A172 (cell line): ENCODE results near the gene SMARCC2. TPM values are rescaled to one million over a fixed set of nuclear protein-coding genes. Genes with fewer than 3 reads are reported as not detected.
"Not testable (repeated sequence)": the region's sequence is repeated elsewhere in the genome, so short reads cannot be mapped to it uniquely, and the experiment has no call there.

Source experiments
- DNase-seq: peaks from one replicate; pipeline ENCODE4 v3.0.0-alpha.2; 2015; ENCODE audit warnings: low spot score
- total RNA-seq: library from RNA; depleted of rRNA; stranded (reverse); fragments of >200 nt; shearing (Covaris generic); gene quantifications from 2 replicates; pipeline ENCODE4 v1.2.3, GENCODE V29; 2014

The SMARCC2 gene
- total RNA-seq, 1 experiment from 2014 or later = 27.9 TPM

DNA sequence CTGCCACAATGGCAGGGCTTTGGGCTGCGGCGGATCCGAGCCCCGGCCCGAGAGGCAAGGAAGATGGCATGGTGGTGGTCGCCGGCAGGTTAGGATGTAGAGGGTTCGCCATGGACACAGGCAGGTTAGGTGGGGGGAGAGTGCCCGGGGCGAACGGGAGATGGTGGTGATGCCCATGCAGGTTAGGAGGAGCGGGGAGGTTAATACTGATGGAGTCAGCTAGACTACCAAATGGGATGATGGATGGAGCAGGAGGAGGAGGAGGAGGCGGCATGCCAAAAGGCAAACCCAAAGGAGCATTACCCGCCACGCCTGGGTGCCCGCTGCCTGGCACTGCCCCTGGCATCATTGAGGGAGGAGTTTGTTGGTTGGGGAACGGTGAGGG lies 24.9 kb downstream of the SMARCC2 start:
- DNase-seq = no peak

DNA sequence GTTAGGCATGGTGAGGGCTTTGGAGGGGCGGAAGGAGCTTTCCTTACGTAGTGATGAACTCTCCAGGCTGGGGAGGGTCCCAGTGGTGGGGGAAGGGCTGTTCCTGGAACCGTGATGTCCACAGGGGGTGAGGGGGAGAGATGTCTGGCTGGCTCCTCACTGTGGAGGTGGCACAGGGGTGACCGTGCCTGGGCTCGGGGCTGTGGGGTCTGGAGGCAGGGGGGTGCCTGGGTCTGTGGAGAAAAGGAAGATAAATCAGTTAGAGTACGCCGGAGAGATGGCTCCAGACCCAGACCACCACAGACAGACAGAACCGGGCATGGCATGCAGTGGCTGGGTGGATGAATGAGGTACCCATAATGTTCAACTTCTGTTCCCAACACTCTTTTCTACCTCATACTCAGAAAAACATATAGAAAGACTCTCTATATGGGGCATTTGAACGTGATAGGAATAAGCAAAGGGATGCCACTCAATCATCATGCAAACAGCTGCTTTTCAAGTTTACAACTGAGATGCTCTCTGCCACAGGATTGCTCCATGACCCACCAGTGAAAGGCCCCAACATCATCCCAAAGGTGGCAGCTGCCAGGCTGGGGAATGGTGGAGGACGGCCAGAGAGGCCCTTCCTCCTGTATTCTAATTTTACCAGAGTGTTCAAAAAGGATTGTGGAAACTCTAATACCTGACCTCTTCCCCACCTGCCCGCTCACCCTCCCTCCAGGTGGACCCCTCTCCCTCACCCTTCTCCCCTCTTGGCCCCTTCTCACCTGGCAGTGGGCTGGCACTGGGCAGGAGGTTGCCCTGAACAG lies 25.5 kb downstream of the SMARCC2 start:
- DNase-seq = no peak

DNA sequence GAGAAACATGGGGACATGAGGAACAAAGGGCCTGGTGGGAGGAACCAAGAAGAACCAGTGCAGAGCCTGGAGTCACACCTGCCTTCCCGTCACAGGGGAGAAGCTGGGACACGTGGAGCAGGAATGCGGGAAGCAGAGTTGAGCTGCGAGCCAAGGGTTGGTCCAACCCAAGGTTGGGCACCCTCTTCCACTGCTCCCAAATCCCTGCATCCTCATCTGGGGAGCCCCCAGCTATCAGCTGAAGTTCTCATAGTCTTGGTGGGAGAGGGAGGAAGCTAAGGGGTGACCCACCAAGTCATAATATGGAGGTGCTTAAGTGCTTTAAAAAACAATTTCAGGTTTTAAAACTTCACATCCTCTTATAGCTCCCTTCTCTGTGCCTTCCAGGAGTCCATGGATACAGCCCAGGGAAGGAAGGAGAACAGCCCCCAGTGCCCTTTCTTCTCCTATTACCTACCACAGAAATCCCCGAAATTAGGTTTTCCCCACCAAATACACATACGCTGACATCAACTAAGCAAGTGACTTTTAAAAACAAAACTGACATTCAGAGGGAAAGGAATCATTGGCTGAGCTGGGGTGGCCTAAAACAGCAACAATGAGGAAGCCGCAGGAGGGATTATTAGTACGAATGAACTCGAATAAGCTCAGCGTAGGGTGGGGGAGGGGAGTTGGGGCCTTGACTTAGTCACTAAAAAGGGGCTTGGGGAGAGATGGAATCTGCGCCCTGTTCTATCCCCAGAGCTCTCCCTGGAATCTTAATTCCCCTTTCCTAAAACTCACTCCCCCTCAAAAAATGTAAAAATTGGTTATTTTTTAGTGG lies 26.6 kb downstream of the SMARCC2 start:
- DNase-seq = no peak

DNA sequence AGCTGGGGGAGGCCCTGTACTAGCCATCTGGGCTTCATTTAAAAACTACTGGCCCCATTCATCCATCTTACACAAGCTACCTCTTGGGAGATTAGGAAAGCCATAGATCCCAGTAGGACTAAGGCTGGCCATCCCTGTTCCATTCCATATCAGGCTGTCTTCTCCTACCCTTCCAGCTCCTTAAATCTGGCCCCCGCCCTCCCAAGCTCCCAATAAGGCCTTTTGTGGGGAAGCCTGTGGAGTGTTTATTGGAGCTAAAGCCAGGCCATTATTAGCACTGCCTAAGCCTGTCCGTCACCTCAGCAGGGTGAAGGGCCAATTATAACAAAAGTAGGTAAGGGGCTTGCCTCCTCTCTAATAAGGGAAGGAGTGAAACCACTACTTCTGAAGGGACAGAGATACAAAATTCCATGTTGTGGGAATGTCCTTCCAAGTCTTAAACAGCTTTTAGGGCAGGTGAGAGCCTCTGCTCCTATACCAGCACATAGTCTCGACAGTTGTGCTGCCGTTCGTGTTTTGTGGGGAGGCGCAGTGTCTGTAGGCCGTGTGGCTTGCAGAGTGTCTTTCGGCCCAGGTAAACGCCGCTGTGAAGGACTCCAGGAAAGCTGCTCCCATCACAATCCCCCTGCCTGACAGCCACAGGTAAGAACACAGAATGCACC lies 27.5 kb downstream of the SMARCC2 start:
- DNase-seq = no peak

DNA sequence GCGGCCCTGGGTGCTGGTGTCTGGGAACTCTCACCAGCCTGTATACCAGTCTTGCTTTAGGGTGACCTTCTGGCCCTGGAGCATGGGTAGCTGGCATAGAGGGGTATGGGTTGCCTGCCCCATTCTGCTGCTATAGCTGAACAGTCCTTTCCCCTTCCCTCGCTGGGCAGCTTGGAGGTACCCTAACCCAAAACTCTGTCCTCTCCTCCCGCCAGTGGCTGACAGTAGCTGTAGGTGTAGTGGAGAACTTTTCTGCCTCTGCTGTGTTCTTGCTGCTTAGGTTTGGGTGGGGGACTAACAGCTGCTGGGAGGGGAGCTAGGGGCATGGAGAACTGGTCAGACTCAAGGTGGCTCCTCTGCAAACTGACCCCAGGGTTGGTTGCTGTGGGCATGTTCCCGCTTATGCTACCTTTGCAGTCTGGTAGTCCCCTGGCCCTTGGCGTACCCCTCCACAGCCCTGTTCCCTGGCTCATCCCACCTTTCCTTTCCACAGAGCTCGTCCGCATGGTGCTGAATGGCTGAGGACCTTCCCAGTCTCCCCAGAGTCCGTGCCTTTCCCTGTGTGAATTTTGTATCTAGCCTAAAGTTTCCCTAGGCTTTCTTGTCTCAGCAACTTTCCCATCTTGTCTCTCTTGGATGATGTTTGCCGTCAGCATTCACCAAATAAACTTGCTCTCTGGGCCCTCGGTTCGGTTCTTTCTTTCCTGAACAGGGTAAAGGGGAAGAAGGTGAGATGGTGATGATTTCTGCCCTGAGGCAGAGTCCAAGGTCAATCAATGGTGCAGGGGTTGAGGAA lies 28.2 kb downstream of the SMARCC2 start:
- DNase-seq = no peak

DNA sequence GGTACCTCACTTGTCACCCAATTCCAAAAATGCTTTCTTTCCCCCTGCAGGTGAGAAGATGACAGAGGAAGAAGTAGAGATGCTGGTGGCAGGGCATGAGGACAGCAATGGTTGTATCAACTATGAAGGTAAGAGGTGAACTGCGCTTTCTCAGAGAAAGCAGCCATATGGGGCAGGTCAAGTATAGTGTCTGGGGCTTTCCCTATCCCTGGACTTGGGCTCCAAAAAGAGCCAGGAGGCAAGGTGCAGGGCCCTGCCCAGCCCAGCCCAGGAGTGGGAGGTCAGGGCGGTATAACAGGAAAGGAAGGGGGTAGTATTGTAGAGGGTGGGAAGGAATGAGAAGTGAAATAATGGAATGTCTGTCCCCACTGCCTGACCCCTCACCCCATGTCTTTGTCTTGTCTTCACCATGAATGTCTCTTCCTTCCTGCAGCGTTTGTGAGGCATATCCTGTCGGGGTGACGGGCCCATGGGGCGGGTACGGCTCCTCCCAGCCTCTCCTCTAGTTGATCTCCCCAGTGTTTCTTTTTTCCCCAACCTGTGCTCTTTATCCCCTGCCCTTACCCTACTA lies 29.0 kb downstream of the SMARCC2 start:
- peak; percentile 58 for DNase-seq

DNA sequence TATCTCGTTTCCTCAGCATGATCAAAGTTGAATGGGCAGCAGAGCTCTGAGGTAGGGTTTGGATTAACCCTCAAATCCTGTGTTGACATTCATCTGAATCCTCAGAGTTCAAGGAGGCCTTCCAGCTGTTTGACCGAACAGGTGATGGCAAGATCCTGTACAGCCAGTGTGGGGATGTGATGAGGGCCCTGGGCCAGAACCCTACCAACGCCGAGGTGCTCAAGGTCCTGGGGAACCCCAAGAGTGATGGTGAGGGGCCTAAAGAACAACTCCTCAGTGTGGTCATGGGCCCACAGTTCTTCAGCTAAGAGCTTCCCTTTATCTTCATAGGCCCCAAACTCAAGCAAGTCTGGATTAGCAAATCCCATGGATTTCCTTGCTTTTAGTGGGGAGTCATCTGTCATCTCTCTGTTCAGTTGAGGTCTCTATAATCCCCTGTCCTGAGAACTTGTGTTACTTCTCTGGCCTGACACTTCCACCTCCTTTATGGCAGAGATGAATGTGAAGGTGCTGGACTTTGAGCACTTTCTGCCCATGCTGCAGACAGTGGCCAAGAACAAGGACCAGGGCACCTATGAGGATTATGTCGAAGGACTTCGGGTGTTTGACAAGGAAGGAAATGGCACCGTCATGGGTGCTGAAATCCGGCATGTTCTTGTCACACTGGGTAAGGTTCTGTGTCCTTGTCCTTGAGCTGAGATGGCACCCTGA lies 29.6 kb downstream of the SMARCC2 start:
- no peak for DNase-seq

DNA sequence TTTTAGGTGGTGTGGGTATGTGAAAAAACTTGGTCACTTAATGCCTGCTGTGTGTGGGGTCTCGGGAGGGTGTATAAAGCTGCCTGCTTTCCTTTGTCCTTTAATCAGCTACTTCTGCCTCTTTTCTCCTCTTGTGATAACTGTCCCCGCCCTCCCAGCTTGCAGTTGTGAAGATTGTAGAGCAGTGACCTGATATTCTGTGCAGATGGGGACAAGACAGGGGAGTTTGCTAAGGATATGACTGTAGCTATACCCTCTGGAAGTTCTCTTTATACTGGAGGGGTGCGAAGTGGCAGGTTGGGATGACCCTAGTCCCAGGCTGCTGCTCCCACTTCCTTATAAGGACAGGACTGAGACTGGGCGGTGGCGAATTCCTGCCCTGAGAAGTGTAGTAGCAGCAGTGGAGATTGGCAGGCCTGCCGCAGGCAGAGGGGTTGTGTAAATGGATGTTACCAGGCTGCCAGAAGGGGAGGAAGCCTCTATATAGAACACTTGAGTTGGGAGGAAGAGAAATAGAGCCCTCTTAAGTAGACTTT lies 30.3 kb downstream of the SMARCC2 start:
- DNase-seq = peak; percentile 76

DNA sequence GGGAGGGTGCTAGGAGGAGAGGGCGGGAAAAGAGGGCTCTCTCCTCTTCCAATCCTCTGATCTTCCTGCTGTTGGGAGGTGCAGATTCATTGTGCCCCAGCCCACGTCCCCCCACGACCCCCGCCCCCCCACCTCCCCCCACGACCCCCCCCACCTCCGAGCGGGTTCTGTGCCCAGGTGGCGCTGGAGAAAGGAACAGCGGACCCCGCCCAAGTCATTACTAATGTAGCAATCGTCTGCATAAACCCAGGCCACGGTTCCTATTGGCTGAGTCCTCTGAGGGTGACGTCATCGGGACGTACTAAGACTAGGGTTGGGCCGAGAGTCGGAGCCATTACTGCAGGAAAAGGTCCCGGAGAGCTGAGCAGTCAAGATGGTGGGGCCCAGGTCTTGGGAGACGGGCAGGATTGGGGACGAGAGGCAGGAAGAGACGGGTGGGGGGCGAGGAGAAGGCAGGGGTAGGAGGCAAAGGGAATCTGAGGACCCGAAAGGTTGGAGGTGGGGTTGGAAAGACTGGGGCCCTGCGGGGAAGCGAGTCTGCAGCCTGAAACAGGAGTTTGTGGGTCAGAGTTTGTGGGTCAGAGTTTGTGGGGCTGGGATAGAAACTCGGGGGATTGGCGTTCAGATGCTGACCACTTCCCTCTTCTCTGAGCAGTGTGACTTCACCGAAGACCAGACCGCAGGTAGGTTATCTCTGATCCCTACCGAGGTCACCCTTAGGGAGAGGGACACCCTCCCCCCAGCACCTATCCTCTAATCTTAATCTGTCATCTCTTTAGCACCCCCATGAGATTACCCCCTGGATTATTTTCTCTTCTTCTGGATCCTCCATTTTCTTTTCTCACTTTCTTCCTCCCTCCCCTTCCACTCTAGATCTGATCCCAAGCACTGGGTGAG lies 31.0 kb downstream of the SMARCC2 start, which contains the start of gene MYL6:
Gene MYL6 (plus strand): TSS at position 331 of the 897 bp plus-strand sequence. CDS start 43 bp downstream, at position 374.
- DNase-seq = peak; percentile 98

DNA sequence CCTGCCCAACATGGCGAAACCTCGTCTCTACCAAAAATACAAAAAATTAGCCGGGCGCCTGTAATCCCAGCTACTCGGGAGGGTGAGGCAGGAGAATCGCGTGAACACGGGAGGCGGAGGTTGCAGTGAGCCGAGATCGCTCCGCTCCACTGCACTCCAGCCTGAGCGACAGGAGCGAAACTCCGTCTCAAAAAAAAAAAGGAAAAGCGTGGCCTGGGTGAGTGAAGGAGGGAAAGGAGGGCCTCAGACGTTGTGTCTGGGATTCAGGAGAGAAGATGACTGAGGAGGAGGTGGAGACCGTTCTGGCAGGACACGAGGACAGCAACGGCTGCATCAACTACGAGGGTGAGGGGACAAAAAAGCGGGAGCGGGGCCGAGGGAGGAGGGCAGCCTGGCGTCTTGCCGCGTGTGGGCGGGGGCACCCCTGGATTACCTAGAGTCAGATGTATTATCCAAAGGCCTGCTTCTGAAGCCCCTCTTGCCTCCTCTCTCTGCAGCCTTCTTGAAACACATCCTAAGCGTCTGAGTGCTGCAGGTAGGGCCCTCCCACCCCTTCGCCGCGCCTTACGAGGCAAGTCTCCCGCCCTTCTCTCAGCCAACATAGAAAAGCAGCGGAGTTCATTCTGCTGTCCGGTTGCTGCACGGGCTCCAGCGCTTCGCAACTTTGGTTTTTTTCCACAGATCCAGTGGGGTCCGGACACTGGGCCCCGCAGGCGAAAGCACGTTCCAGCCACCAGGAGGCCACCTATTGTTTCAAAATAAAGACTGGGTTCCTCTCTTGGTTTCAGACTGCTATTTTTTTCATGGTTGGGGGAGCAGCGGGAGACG lies 31.9 kb downstream of the SMARCC2 start:
- DNase-seq = no peak

DNA sequence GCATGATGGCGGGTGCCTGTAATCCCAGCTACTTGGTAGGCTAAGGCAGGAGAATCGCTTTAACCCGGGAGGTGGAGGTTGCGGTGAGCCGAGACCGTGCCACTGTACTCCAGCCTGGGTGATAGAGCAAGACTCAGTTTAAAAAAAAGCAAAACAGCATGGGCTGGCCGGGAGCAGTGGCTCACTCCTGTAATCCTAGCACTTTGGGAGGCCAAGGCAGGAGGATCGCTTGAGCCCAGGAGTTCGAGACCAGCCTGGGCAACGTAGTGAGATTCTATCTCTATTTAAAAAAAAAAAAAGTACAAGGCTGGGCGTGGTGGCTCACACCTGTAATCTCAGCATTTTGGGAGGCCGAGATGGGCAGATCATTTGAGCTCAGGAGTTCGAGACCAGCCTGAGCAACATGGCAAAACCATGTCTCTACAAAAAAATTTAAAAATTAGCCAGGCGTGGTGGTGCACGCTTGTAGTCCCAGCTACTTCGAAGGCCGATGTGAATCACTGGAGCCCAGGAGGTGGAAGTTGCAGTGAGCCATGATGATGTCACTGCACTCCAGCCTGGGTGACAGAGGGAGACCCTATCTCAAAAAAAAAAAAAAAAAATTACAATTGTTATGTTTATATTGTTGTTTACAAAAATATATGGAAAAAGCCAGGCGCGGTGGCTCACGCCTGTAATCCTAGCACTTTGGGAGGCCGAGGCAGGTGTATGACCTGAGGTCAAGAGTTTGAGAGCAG lies 32.7 kb downstream of the SMARCC2 start:
- DNase-seq = not testable (repeated sequence)

DNA sequence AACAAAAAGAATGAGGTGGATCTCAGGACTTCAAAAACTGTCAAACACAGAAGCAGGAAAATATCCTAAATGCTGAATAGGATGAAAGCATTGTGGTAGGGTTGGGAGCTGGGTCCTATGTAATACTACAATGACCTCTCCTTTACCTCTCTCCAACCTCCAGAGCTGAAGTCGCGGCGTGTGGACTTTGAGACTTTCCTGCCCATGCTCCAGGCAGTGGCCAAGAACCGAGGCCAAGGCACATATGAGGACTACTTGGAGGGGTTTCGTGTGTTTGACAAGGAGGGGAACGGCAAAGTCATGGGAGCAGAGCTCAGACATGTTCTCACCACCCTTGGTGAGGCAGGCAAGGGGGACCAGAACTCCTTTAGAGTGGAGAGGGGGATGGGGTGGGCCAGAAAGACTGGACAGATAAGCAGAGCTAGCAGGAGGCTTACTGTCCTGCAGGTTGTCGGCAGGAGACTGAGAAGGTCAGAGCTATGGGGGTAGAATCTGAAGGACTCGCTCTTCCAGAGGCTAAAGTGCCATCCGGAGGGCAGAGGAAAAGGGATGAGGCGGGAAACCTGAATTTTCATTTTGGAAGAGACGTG lies 33.9 kb downstream of the SMARCC2 start:
- DNase-seq = no peak

DNA sequence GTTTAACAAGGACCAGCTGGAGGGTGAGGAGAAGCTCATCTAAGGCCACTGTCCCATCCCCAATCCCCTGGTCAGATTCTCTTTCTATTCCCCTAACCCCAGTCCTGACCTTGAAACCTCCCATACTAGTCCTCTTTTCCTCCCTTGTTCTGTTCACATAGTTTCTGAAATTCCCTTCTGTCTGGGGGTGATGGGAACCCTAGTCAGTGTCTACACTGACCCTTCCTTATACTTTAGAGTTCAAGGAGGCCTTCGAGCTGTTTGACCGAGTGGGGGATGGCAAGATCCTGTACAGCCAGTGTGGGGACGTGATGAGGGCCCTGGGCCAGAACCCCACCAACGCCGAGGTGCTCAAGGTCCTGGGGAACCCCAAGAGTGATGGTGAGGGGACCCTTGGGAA lies 34.5 kb downstream of the SMARCC2 start:
- DNase-seq = no peak

DNA sequence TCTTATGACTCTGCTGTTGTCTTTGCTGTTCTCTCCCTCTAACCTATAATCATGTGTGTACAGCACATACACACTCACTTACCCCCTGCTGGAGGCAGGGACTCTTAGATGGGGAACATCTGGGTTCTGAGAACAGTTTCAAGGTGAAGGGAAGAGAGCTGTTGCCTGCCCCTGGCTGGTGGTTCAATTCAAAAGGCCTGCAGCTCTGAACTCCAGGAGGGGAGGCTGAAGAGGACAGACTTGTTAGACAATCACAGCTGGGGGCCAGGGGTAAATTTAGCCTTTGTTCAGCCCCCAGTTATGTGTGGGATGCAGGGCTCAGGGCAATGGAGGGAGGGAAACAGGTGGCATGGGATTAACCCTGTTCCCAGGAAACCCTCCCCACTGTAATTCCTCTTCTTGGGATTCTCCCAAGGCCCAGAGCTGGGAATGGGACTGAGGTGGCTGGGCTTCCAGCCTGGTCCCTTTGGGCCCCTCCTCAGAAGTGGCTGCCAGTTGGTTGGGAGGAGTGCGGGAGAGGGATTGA lies 35.0 kb downstream of the SMARCC2 start:
- DNase-seq = no peak

DNA sequence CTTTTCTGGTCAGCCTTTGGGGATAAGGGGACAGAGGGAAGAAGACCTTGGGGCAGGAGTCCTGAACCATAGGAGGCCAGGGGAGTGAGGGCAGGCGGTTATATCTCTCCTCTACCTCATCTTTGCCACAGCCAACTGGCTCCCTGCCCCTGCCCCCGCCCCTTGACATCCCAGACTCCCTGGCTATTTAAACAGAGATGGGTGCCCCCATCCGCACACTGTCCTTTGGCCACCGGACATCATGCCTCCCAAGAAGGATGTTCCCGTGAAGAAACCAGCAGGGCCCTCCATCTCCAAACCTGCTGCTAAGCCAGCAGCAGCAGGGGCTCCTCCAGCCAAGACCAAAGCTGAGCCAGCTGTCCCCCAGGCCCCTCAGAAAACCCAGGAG lies 35.6 kb downstream of the SMARCC2 start:
- no peak for DNase-seq

DNA sequence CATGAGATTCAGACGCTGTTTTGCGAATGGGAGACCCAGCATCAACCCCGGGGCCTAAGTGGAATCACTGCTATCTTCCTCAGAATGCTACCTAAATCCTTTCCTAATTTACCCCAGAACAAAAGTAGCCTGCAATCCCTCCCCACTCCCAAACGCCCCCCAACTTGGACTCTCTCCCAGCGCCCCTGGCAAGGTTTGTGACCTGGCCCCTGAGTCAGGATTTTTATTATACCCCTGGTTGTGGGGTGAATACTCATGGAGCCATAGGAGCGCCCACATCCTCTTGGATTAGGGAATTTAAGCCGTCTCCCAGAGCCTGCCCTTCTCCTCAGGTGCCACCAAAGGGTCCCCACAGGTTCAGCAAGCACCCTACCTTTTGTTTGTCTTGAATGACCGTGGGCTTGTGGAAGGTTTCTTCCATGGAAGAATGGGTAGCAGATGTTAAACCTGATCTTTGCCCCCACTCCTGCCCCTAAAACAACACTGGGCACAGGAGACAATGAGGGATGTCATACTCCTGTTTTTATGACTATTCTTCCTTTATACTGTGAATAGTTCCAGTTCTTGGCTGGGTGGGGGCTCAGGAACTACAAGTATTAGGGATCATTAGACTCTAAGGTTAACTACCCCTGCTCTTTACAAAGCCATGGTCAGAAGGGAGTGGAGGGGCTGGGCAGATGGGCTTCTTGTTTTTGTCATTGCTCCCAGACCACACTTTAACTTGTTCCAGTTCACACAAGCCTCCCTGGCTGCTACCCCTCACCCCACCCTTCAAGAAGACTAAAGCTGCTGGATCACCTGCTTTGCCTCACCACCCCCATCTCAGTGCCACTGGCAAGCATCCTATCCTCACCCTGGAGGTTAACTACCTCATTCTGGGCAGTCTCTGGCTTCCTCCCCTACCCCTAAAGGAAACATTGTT lies 36.3 kb downstream of the SMARCC2 start:
- no peak for DNase-seq
